ENCODE data around the gene BPTF. TPM values are rescaled to one million over a fixed set of nuclear protein-coding genes. Genes with fewer than 3 reads are reported as not detected.

The BPTF gene
- total and polyA plus RNA-seq, 2 of the 13 experiments (the other 11 are each of a cell fraction or from before 2014, with no cell fraction given) = 43.5 to 66.1 TPM

DNA sequence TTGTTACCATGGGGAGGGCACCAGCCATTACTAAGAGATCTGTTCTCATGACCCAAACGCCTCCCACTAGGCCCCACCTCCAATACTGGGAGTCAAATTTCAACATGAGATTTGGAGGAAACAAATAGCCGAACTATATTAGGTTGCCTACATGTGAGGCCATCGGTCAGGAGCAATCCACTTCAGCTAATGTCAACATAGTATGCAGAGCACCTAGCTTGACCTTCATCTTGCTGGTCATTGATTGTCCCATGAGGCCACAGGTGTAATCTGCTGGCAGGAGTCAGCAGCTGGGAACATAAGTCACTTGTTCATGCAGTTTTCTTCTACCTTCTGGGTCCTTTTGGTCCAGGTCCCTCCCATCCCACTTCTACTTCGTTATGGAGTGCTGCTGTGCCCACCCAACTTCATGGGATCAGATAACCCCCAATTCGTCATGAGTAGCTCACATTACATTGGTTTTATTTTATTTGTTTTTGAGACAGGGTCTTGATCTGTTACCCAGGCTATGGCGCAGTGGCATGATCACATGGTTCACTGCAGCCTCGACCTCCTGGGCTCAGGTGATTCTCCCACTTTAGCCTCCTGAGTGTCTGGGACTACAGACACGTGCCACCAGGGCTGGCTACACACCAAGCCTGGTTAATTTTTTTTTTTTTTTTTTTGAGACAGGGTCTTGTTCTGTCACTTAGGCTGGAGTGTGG is 204.4 kb downstream of the BPTF start (continued):
- TF ChIP-seq ZNF343 (CRISPR knock-in tag; IDR thresholded peaks at IDR 0.05) = 0 out of 2 replicates have a peak, but pooled peaks have one; percentile 48
- TF ChIP-seq, protein P1, sequence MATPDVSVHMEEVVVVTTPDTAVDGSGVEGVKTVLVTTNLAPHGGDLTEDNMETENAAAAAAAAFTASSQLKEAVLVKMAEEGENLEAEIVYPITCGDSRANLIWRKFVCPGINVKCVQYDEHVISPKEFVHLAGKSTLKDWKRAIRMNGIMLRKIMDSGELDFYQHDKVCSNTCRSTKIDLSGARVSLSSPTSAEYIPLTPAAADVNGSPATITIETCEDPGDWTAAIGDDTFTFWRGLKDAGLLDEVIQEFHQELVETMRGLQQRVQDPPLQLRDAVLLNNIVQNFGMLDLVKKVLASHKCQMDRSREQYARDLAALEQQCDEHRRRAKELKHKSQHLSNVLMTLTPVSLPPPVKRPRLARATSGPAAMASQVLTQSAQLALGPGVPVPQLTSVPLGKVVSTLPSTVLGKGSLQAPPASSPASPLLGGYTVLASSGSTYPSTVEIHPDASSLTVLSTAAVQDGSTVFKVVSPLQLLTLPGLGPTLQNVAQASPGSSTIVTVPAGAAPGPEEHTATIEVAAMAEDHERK (CRISPR knock-in tag; IDR thresholded peaks at IDR 0.05; ENCODE audit: low read depth) = no peak
- no peak for TF ChIP-seq RORA (CRISPR knock-in tag; IDR thresholded peaks at IDR 0.05)
- peak; percentile 76; the same call in 1 of the 2 replicates for TF ChIP-seq ZNF292 (CRISPR knock-in tag; IDR thresholded peaks at IDR 0.05; ENCODE audit: borderline replicate concordance, low read depth)
- no peak for TF ChIP-seq MLLT10 (CRISPR knock-in tag; IDR thresholded peaks at IDR 0.05)
- TF ChIP-seq, protein P2, sequence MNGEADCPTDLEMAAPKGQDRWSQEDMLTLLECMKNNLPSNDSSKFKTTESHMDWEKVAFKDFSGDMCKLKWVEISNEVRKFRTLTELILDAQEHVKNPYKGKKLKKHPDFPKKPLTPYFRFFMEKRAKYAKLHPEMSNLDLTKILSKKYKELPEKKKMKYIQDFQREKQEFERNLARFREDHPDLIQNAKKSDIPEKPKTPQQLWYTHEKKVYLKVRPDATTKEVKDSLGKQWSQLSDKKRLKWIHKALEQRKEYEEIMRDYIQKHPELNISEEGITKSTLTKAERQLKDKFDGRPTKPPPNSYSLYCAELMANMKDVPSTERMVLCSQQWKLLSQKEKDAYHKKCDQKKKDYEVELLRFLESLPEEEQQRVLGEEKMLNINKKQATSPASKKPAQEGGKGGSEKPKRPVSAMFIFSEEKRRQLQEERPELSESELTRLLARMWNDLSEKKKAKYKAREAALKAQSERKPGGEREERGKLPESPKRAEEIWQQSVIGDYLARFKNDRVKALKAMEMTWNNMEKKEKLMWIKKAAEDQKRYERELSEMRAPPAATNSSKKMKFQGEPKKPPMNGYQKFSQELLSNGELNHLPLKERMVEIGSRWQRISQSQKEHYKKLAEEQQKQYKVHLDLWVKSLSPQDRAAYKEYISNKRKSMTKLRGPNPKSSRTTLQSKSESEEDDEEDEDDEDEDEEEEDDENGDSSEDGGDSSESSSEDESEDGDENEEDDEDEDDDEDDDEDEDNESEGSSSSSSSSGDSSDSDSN (CRISPR knock-in tag; IDR thresholded peaks at IDR 0.05) = peak; percentile 45; the same call in 1 of the 2 replicates
- TF ChIP-seq HOXD1 (CRISPR knock-in tag; IDR thresholded peaks at IDR 0.05) = no peak
- TF ChIP-seq PITX1 (CRISPR knock-in tag; IDR thresholded peaks at IDR 0.05) = peak; percentile 89
- no peak for TF ChIP-seq FLYWCH1 (CRISPR knock-in tag; IDR thresholded peaks at IDR 0.05)
- no peak for TF ChIP-seq ZNF776 (CRISPR knock-in tag; IDR thresholded peaks at IDR 0.05)
- TF ChIP-seq GABPB1 (CRISPR knock-in tag; IDR thresholded peaks at IDR 0.05) = no peak
- TF ChIP-seq ZFP82 (CRISPR knock-in tag; IDR thresholded peaks at IDR 0.05; ENCODE audit: borderline replicate concordance) = 0 out of 2 replicates have a peak, but pooled peaks have one; percentile 26
- no peak for TF ChIP-seq RFX5 (IDR thresholded peaks at IDR 0.05; ENCODE audit: low read depth, low read length)
- no peak for TF ChIP-seq SRY (CRISPR knock-in tag; IDR thresholded peaks at IDR 0.05)
- TF ChIP-seq NFIB (CRISPR knock-in tag; IDR thresholded peaks at IDR 0.05; ENCODE audit: borderline replicate concordance) = no peak
- TF ChIP-seq, protein P3, sequence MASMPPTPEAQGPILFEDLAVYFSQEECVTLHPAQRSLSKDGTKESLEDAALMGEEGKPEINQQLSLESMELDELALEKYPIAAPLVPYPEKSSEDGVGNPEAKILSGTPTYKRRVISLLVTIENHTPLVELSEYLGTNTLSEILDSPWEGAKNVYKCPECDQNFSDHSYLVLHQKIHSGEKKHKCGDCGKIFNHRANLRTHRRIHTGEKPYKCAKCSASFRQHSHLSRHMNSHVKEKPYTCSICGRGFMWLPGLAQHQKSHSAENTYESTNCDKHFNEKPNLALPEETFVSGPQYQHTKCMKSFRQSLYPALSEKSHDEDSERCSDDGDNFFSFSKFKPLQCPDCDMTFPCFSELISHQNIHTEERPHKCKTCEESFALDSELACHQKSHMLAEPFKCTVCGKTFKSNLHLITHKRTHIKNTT (CRISPR knock-in tag; IDR thresholded peaks at IDR 0.05) = no peak
- 0 out of 2 replicates have a peak, but pooled peaks have one; percentile 52 for TF ChIP-seq ZNF605 (CRISPR knock-in tag; IDR thresholded peaks at IDR 0.05)
- no peak for TF ChIP-seq TCF7L2 (IDR thresholded peaks at IDR 0.05; ENCODE audit: low read depth, low read length)
- TF ChIP-seq, protein P4, sequence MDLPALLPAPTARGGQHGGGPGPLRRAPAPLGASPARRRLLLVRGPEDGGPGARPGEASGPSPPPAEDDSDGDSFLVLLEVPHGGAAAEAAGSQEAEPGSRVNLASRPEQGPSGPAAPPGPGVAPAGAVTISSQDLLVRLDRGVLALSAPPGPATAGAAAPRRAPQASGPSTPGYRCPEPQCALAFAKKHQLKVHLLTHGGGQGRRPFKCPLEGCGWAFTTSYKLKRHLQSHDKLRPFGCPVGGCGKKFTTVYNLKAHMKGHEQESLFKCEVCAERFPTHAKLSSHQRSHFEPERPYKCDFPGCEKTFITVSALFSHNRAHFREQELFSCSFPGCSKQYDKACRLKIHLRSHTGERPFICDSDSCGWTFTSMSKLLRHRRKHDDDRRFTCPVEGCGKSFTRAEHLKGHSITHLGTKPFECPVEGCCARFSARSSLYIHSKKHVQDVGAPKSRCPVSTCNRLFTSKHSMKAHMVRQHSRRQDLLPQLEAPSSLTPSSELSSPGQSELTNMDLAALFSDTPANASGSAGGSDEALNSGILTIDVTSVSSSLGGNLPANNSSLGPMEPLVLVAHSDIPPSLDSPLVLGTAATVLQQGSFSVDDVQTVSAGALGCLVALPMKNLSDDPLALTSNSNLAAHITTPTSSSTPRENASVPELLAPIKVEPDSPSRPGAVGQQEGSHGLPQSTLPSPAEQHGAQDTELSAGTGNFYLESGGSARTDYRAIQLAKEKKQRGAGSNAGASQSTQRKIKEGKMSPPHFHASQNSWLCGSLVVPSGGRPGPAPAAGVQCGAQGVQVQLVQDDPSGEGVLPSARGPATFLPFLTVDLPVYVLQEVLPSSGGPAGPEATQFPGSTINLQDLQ (CRISPR knock-in tag; IDR thresholded peaks at IDR 0.05) = no peak
- no peak for TF ChIP-seq NONO (IDR thresholded peaks at IDR 0.05)
- peak; percentile 89 for TF ChIP-seq NONO (CRISPR knock-in tag; conservative IDR thresholded peaks at IDR 0.05)
- TF ChIP-seq, protein P5, sequence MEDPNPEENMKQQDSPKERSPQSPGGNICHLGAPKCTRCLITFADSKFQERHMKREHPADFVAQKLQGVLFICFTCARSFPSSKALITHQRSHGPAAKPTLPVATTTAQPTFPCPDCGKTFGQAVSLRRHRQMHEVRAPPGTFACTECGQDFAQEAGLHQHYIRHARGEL (CRISPR knock-in tag; IDR thresholded peaks at IDR 0.05) = no peak

All from HepG2 (cell line).